Mucosa of rectum (tissue), 2 donors: ENCODE measurements around the gene PDZRN4.
"Not testable (repeated sequence)": the region's sequence is repeated elsewhere in the genome, so short reads cannot be mapped to it uniquely, and the experiment has no call there.

Source experiments
- H3K27ac ChIP-seq, 2 donors: one replicate each; pipeline ENCODE4 v1.7.0; 2013; ENCODE audit warnings: inconsistent platforms in 2 of 2, low read depth in 2 of 2, low read length in 2 of 2
- H3K27me3 ChIP-seq, 2 donors: one replicate each; pipeline ENCODE4 v1.7.0; 2013; ENCODE audit warnings: low read length in 2 of 2; ENCODE audit not compliant: control insufficient read depth in 2 of 2, insufficient read depth in 2 of 2
- H3K36me3 ChIP-seq, 2 donors: one replicate each; pipeline ENCODE4 v1.7.0; 2013; ENCODE audit warnings: low read length in 2 of 2; ENCODE audit not compliant: control insufficient read depth in 2 of 2, insufficient read depth in 2 of 2
- H3K4me1 ChIP-seq, 2 donors: one replicate each; pipeline ENCODE4 v1.7.0; 2013; ENCODE audit warnings: low read length in 2 of 2, mild to moderate bottlenecking in 1 of 2; ENCODE audit not compliant: control insufficient read depth in 2 of 2, insufficient read depth in 2 of 2
- H3K4me3 ChIP-seq, 2 donors: one replicate each; pipeline ENCODE4 v1.7.0; 2013; ENCODE audit warnings: low read length in 2 of 2
- H3K9ac ChIP-seq, 2 donors: one replicate each; pipeline ENCODE4 v1.7.0; 2013; ENCODE audit warnings: low read length in 2 of 2, low read depth in 1 of 2, mild to moderate bottlenecking in 1 of 2
- H3K9me3 ChIP-seq, 2 donors: one replicate each; pipeline ENCODE4 v1.7.0; 2013; ENCODE audit warnings: low read length in 2 of 2; ENCODE audit not compliant: control insufficient read depth in 2 of 2
- donor health status: healthy.
- donor health status: Normal muscosa, but diverticular disease.

PDZRN4 gene

DNA sequence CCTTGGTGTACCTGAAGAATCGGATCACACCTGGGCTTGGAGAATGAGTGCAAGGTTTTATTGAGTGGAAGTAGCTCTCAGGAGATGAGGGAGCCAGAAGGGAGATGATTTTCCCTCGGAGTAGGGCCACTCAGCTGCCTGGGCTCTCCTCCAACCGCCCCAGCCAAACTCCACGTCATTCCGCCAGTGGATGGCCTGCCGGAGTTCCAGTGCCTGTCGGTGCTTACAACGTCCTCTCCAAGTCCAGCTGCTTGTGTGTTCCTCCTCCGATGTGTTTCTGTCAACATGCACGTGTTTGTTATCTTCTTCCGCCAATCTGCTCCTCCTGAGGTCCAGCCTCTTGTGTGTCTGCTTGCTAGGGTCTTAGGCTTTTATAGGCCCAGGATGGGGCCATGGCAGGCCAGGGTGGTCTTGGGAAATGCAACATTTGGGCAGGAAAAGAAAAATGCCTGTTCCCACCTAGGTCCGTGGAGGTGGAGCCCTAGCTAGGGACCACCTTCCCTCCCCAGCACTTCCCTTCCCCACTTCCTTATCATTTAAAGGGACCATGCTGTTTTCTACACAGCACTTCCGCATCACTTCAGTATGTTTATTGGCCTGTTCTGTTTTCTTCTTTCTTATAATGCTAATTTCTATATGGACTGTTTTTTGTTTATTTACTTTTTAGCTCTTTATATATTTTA lies 343.2 kb downstream of the PDZRN4 start:
- Histone ChIP-seq H3K27ac (no peak overlapping the region), H3K4me1 (no peaks in the 10 kb centered on the region), H3K4me3 (no peak overlapping the region)

DNA sequence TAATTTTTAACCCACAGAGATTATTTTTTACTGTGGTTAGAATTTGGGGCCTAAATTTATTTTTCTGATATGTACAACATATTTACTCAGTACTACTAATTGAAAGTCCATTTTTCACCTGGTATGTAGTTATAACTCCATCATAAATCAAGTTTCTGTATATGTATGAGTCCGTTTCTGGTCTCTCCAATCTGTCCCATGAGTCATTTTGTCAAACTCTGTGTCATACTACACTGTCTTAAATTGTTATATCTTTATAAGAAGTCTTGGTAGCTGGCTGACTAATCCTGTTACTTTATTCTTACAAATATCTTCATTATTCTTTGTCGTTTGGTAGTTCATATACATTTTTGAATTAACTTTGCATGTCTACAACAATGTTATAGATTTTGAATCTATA lies 344.0 kb downstream of the PDZRN4 start:
- no peaks in the 10 kb centered on the region for H3K27me3 ChIP-seq
- H3K27ac ChIP-seq = no peak overlapping the region
- no peak overlapping the region for H3K9ac ChIP-seq
- no peaks in the 10 kb centered on the region for H3K9me3 ChIP-seq
- no peaks in the 10 kb centered on the region for H3K36me3 ChIP-seq
- H3K4me3 ChIP-seq = no peak overlapping the region
- no peaks in the 10 kb centered on the region for H3K4me1 ChIP-seq

More for the DNA sequence above, 343.2 kb downstream of the PDZRN4 start:
- Histone ChIP-seq H3K27me3 (no peaks in the 10 kb centered on the region), H3K36me3 (no peaks in the 10 kb centered on the region), H3K9me3 (no peaks in the 10 kb centered on the region), H3K9ac (no peak overlapping the region)

DNA sequence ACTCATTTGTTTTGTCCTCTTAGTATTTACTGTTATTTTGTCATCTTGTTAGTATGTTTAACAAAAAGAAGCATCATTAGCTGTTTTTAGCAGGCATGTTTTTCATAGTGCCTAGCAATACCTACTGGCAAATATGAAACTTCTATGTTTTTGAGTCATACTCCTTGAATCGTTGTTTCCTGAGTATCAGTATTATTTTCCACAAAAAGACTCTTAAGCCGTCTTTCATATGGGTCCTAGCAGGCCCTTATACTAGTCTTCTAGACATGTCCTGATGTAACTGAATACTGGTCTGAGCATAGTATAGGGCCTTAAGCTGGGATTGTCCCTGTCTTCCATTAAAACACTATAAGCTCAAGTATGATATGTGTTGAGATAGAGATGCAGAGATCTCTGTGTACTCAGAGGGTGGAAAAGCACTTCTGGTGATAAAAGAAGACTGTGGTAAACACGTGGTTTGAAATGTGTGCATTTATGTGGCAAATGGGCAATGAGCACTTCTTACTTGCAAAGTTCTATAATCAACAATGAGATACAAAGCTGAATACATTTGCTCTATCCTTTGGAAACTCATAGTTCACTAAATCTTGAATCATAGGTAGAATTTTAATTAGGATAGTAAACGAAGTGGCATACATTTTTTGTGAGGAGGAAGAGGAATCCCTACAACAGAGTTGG lies 348.8 kb downstream of the PDZRN4 start:
- H3K27me3 ChIP-seq = no peaks in the 10 kb centered on the region
- H3K4me1 ChIP-seq = no peaks in the 10 kb centered on the region
- H3K4me3 ChIP-seq = no peak overlapping the region
- H3K36me3 ChIP-seq = no peaks in the 10 kb centered on the region
- no peaks in the 10 kb centered on the region for H3K9me3 ChIP-seq
- H3K27ac ChIP-seq = no peak overlapping the region
- H3K9ac ChIP-seq = no peak overlapping the region

DNA sequence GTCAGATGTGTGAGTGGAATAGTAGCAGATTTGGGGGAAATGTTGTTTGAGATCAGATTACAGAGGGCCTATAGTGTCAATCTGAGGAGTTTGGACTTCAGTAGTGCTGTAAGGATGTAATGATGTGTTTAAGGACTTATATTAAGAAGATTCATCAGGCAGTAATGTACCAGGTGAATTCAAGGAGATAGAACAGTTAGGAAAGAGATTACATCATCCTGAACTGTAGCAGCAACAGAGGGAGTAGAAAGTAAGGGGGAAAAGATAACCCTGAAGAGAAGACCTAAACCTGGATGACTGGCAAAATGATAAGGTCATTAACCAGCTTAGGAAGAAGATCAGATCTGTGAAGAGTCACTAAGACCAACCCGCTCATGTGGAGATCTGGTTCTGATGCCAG lies 349.4 kb downstream of the PDZRN4 start:
- H3K9me3 ChIP-seq = no peaks in the 10 kb centered on the region
- H3K4me1 ChIP-seq = no peaks in the 10 kb centered on the region
- no peak overlapping the region for H3K4me3 ChIP-seq
- H3K27me3 ChIP-seq = no peaks in the 10 kb centered on the region
- H3K27ac ChIP-seq = no peak overlapping the region
- H3K36me3 ChIP-seq = no peaks in the 10 kb centered on the region
- no peak overlapping the region for H3K9ac ChIP-seq

DNA sequence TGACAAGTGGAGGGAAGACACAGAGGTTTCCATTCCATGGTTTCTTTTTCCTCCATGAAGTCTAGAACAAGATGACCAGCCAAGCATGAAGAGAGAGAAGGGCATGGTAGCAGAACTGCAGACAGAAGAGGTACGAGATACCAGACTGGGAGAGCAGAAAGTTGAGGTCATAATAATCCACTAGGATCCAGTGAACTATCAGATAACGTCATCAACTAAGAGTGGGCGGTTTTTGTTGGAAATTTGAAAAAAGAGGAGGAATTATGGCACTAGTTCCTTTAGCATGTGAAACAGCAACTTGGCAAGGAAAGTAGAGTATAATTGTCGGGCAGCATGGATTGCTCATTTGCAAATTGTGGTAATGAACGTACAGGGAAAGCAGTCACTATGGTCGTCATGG lies 357.6 kb downstream of the PDZRN4 start:
- H3K36me3 ChIP-seq = no peaks in the 10 kb centered on the region
- no peak overlapping the region for H3K4me3 ChIP-seq
- no peak overlapping the region for H3K27ac ChIP-seq
- H3K27me3 ChIP-seq = no peaks in the 10 kb centered on the region
- H3K9me3 ChIP-seq = no peaks in the 10 kb centered on the region
- H3K9ac ChIP-seq = no peak overlapping the region
- H3K4me1 ChIP-seq = no peaks in the 10 kb centered on the region

DNA sequence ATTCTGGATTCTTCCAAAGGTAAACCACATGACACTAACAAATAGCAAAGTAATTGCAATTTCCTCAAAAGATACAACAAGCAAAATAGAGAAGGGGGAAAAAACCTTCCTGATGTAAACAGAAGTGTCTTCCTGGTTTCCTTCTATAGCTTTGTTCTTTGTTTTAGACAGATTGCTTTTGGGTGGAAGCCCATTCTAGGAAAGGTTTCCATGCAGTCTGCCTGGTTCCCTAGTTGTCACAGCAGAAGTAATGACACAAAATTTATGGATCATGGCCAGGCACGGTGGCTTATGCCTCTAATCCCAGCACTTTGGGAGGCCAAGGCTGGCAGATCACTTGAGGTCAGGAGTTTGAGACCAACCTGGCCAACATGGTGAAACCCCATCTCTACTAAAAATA lies 359.0 kb downstream of the PDZRN4 start:
- not testable (repeated sequence) for H3K9me3 ChIP-seq, H3K4me3 ChIP-seq, H3K27me3 ChIP-seq, H3K36me3 ChIP-seq, H3K9ac ChIP-seq, H3K27ac ChIP-seq, H3K4me1 ChIP-seq

DNA sequence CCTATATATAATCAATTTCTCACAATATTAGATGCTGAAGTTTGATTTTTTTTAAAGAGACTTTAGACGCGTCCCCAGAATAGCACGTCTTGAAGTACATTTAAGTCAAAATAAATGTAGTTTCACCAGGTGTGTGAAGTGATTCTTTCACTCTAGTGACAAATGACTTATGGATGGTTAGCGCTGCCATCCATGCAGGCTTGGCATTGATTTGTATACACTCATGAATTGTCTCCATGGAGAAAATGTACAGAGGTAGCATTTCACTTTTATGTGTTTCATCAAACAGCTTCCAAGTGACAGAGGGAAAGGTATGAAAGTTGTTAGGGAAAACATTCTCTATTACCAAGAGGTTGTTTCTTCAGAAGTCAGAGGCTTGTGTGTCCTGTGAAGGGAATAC lies 360.8 kb downstream of the PDZRN4 start:
- no peaks in the 10 kb centered on the region for H3K4me1 ChIP-seq

DNA sequence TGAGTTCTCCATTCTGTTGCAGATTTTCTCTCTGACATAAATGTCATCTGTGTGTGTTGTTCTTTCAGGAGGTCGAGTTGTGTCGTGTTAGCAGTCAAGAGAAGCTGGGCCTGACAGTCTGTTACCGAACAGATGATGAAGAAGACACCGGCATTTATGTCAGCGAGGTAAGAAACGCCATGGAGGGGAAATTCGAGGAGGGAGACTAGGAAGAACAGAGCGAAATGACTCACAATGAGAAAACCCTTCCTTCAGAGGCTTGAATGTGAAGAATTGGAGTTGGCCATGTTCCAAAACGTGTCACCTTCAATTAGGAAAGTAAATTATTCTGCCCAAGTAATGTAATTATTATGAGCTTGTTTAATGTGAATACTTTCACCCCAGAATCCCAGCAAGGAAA lies 364.5 kb downstream of the PDZRN4 start:
- no peaks in the 10 kb centered on the region for H3K36me3 ChIP-seq
- H3K4me3 ChIP-seq = no peak overlapping the region
- no peak overlapping the region for H3K9ac ChIP-seq
- no peak overlapping the region for H3K27ac ChIP-seq
- H3K9me3 ChIP-seq = no peaks in the 10 kb centered on the region
- no peaks in the 10 kb centered on the region for H3K4me1 ChIP-seq
- H3K27me3 ChIP-seq = no peaks in the 10 kb centered on the region

More for the DNA sequence above, 360.8 kb downstream of the PDZRN4 start:
- Histone ChIP-seq H3K36me3 (no peaks in the 10 kb centered on the region), H3K27me3 (no peaks in the 10 kb centered on the region), H3K9me3 (no peaks in the 10 kb centered on the region), H3K9ac (no peak overlapping the region), H3K27ac (no peak overlapping the region), H3K4me3 (no peak overlapping the region)

DNA sequence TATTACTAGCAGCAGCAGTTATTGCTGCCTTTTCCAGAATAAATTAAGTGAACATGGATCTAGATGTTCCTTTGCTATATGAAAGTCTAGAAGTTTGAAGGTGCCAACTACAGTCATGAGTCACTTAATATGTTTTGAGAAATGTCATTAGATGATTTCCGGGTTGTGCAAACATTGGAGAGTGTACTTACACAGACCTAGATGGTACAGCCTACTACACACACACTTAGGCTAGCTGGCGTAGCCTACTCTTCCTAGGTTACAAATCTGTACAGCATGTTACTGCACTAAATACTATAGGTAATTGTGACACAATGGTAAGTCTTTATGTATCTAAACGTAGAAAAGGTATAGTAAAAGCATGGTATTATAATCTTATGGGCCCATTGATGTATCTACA lies 368.1 kb downstream of the PDZRN4 start:
- Histone ChIP-seq H3K4me1 (no peaks in the 10 kb centered on the region), H3K27ac (no peak overlapping the region), H3K27me3 (no peaks in the 10 kb centered on the region), H3K4me3 (no peak overlapping the region), H3K36me3 (no peaks in the 10 kb centered on the region), H3K9ac (no peak overlapping the region), H3K9me3 (no peaks in the 10 kb centered on the region)

DNA sequence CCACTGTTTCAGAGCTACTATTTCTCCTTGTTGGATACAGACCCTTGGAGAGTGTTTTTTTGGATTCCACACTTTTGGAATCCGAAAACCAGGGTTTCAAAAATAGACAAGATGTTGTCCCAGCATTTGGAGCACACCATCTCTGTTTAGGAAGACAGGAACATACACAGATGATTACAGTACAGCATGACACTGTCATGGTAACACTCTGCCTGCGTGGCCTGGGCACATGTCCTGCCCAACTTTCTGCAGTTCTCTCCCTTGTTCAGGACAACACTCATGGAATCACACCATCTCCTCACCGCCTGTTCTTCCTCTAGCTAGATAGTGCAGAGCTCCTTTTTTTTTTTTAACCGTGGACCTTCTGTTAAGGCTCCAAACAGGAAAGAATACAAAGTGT lies 369.2 kb downstream of the PDZRN4 start:
- no peaks in the 10 kb centered on the region for H3K36me3 ChIP-seq
- no peak overlapping the region for H3K9ac ChIP-seq
- H3K27ac ChIP-seq = no peak overlapping the region
- H3K4me1 ChIP-seq = no peaks in the 10 kb centered on the region
- H3K4me3 ChIP-seq = no peak overlapping the region
- H3K9me3 ChIP-seq = no peaks in the 10 kb centered on the region
- H3K27me3 ChIP-seq = no peaks in the 10 kb centered on the region
